Measurements from ENCODE around the gene TOP3A.
"Not testable (repeated sequence)": the region's sequence is repeated elsewhere in the genome, so short reads cannot be mapped to it uniquely, and the experiment has no call there.

TOP3A gene

DNA sequence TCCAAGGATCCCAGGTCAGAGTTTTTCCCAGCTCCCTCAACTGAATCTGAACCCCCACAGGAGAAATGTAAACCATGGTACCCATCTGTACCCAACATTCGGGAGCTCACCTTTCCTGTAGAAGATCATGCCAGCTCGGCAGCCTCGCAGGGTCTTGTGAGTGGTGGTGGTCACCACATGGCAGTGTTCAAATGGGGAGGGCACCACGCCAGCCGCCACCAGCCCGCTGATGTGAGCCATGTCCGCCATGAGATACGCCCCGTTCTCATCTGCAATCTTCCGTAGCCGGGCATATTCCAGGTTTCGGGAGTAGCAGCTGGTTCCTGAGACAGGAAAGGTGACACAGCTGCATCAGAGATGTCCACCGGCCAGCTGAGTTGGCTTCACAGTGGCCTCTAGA lies 25.1 kb upstream of the TOP3A start:
- TF ChIP-seq, protein P1, sequence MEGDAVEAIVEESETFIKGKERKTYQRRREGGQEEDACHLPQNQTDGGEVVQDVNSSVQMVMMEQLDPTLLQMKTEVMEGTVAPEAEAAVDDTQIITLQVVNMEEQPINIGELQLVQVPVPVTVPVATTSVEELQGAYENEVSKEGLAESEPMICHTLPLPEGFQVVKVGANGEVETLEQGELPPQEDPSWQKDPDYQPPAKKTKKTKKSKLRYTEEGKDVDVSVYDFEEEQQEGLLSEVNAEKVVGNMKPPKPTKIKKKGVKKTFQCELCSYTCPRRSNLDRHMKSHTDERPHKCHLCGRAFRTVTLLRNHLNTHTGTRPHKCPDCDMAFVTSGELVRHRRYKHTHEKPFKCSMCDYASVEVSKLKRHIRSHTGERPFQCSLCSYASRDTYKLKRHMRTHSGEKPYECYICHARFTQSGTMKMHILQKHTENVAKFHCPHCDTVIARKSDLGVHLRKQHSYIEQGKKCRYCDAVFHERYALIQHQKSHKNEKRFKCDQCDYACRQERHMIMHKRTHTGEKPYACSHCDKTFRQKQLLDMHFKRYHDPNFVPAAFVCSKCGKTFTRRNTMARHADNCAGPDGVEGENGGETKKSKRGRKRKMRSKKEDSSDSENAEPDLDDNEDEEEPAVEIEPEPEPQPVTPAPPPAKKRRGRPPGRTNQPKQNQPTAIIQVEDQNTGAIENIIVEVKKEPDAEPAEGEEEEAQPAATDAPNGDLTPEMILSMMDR (IDR thresholded peaks at IDR 0.05) = no peak
- Histone ChIP-seq H3K4me1 (ENCODE audit: control insufficient read depth in 1 of 2, insufficient read depth in 1 of 2, low read depth in 1 of 2, low read length in 1 of 2) (no peaks in the 10 kb centered on the region), H3K9me3 (no peaks in the 10 kb centered on the region), H3K36me3 (peaks cover 22% of the 10 kb centered on the region), H3K27ac (no peak overlapping the region), H3K4me3 (ENCODE audit: low read depth in 1 of 2, low read length in 1 of 2) (no peak overlapping the region), H3K27me3 (no peaks in the 10 kb centered on the region)

DNA sequence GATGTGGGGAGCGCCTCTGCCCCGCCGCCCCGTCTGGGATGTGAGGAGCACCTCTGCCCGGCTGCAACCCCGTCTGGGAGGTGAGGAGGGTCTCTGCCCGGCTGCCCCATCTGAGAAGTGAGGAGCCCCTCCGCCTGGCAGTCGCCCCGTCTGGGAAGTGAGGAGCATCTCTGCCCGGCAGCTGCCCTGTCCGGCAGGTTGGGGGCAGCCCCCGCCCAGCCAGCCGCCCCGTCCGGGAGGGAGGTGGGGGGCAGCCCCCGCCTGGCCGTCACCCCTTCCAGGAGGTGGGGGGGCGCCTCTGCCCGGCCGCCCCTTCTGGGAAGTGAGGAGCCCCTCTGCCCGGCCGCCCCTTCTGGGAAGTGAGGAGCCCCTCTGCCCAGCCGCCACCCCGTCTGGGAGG lies 23.4 kb upstream of the TOP3A start:
- H3K27me3 ChIP-seq; H3K27ac ChIP-seq; H3K9me3 ChIP-seq; H3K4me1 ChIP-seq (ENCODE audit: control insufficient read depth in 1 of 2, insufficient read depth in 1 of 2, low read depth in 1 of 2, low read length in 1 of 2); H3K4me3 ChIP-seq (ENCODE audit: low read depth in 1 of 2, low read length in 1 of 2): not testable (repeated sequence)
- H3K36me3 ChIP-seq = peaks cover 28% of the 10 kb centered on the region

DNA sequence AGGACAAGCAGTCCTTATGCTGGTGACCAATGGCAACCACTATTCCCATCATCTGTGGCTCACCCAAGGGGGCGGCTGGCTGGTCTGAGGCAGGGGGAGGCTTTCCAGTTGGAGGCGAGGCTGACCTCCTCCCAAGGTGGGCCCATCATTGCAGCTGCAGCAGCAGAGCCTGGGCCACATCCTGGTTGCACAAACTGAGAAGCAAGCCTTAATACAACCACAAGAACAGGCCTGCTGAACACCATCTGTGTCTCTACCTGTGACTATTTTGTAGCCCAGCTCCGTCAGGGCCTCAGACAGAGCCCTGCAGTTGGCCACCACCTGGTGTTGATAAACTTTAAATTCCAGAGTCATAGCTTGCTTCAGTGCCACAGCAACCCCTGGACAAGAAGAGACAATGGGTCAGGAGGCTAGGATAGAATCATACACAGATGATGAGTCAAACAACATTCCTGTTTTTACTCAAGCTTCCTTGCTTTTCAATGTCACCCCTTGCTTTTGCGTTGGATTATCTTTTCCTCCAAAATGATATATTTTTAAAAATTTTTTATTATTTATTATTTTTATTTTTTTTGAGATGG lies 18.2 kb upstream of the TOP3A start:
- H3K27me3 ChIP-seq = no peaks in the 10 kb centered on the region
- peaks cover 70% of the 10 kb centered on the region for H3K36me3 ChIP-seq
- H3K27ac ChIP-seq = no peak overlapping the region
- TF ChIP-seq, protein P1 (IDR thresholded peaks at IDR 0.05) = no peak
- H3K9me3 ChIP-seq = no peaks in the 10 kb centered on the region
- H3K4me3 ChIP-seq (ENCODE audit: low read depth in 1 of 2, low read length in 1 of 2) = no peak overlapping the region
- no peaks in the 10 kb centered on the region for H3K4me1 ChIP-seq (ENCODE audit: control insufficient read depth in 1 of 2, insufficient read depth in 1 of 2, low read depth in 1 of 2, low read length in 1 of 2)

DNA sequence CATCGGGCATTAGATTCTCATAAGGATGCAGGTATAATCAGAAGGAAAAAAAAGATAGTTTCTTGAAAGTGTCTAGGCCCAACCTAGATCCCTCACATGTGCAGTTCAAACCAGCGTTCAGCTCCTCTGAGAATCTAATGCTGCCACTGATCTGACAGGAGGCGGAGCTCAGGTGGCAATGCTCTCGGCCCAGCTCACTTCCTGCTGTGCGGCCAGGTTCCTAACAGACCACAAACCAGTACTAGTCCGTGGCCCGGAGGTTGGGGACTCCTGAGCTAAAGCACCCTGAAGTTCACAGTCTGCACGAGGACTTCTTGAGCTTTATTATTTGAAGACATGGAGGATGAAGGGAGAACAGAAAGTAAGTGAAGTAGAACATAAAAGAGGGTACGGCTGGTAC lies 17.1 kb upstream of the TOP3A start:
- H3K27me3 ChIP-seq = no peaks in the 10 kb centered on the region
- TF ChIP-seq, protein P1 (IDR thresholded peaks at IDR 0.05) = no peak

DNA sequence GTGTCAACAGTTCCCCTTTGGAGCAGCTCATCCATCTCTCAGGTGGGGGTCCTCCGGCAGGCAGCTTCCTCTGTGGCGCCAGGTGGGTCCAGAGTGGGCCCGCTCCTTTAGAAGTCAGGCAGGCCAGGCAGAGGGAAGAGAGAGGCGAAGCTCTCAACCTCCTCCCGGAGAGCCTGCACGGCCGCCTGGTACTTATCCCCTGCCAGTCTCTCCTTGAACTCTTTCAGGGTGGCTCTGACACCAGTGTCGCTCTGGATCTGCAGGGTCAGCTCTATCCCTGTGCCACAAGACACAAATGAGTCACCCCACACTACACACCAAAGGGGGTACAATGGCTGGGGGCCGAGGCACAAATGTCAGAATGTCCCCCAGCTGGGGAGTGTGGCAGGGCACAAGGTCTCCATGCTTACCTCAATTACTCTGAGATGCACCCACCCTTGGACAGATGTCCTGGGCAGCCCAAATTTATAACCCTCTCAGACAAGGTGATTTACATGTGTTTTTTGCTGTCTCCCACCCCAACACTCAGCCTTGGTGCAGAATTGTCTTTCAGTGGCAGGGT lies 13.9 kb upstream of the TOP3A start:
- TF ChIP-seq, protein P1 (IDR thresholded peaks at IDR 0.05) = no peak
- Histone ChIP-seq H3K4me3 (ENCODE audit: low read depth in 1 of 2, low read length in 1 of 2) (no peak overlapping the region), H3K27me3 (no peaks in the 10 kb centered on the region), H3K9me3 (no peaks in the 10 kb centered on the region), H3K4me1 (ENCODE audit: control insufficient read depth in 1 of 2, insufficient read depth in 1 of 2, low read depth in 1 of 2, low read length in 1 of 2) (no peaks in the 10 kb centered on the region), H3K27ac (no peak overlapping the region), H3K36me3 (peaks cover 94% of the 10 kb centered on the region)

More for the DNA sequence above, 17.1 kb upstream of the TOP3A start:
- Histone ChIP-seq H3K4me1 (ENCODE audit: control insufficient read depth in 1 of 2, insufficient read depth in 1 of 2, low read depth in 1 of 2, low read length in 1 of 2) (no peaks in the 10 kb centered on the region), H3K9me3 (no peaks in the 10 kb centered on the region), H3K27ac (no peak overlapping the region), H3K4me3 (ENCODE audit: low read depth in 1 of 2, low read length in 1 of 2) (no peak overlapping the region), H3K36me3 (peaks cover 81% of the 10 kb centered on the region)

DNA sequence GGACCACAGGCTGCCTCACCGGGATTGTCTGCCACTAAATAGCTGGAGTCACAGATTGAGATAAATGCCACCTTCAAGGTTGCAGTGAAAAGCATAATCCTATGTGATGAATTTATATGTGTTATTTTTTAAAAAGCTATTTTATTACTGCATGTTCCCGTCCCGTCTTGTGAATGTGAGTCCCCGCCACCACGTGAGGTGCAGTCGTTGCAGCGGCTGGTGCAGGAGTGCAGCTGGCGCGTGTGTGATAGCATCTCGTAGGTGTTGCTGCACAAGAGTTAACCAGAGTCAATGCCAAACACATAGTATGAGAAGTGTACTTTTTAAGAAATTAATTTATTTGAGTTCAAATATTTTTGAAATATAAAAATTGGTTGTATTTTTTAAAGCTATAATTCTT lies 12.8 kb upstream of the TOP3A start:
- Histone ChIP-seq H3K36me3 (peaks cover 100% of the 10 kb centered on the region), H3K9me3 (no peaks in the 10 kb centered on the region)
- TF ChIP-seq, protein P1 (IDR thresholded peaks at IDR 0.05) = no peak

More for the DNA sequence above, 12.8 kb upstream of the TOP3A start:
- Histone ChIP-seq H3K27me3 (no peaks in the 10 kb centered on the region), H3K4me1 (ENCODE audit: control insufficient read depth in 1 of 2, insufficient read depth in 1 of 2, low read depth in 1 of 2, low read length in 1 of 2) (no peaks in the 10 kb centered on the region), H3K4me3 (ENCODE audit: low read depth in 1 of 2, low read length in 1 of 2) (no peak overlapping the region), H3K27ac (no peak overlapping the region)
